SK-N-MC (cell line): Measurements from ENCODE around the gene ATXN2.
"Not testable (repeated sequence)": the region's sequence is repeated elsewhere in the genome, so short reads cannot be mapped to it uniquely, and the experiment has no call there.

Source experiments
- DNase-seq: peaks from one replicate; pipeline ENCODE4 v3.0.0-alpha.2; 2011; ENCODE audit warnings: low read depth, low spot score
- H3K27ac ChIP-seq: fragments of 200-600 bp; sonication (generic); 2 replicates; pipeline ENCODE4 v1.5.1; 2016; ENCODE audit warnings: mixed run types
- H3K36me3 ChIP-seq: fragments of 200-600 bp; sonication (generic); 2 replicates; pipeline ENCODE4 v1.6.1; 2017; ENCODE audit warnings: antibody characterized with exemption, low read length, mixed read lengths; ENCODE audit not compliant: insufficient read depth
- H3K4me3 ChIP-seq: fragments of 200-600 bp; sonication (generic); 2 replicates; pipeline ENCODE4 v1.5.1; 2016
- H3K9ac ChIP-seq: fragments of 200-600 bp; sonication (generic); 2 replicates; pipeline ENCODE4 v1.8.0; 2017; ENCODE audit warnings: mixed run types, mixed read lengths; ENCODE audit not compliant: insufficient read length
- H3K9me3 ChIP-seq: fragments of 200-600 bp; sonication (generic); 2 replicates; pipeline ENCODE4 v1.6.1; 2017; ENCODE audit warnings: low read depth, mild to moderate bottlenecking, antibody characterized with exemption, low read length, moderate library complexity, mixed read lengths
- EZH2 ChIP-seq: fragments of 200-600 bp; sonication (generic); IDR thresholded peaks from one replicate; pipeline ENCODE4 v1.6.1; 2017; ENCODE audit warnings: antibody characterized with exemption
- FOXP2 ChIP-seq: optimal IDR thresholded peaks from 2 replicates; pipeline ENCODE3; 2011; ENCODE audit warnings: mild to moderate bottlenecking, moderate library complexity; ENCODE audit not compliant: insufficient read depth; ENCODE audit errors: extremely low read length, control extremely low read depth
- POLR2AphosphoS5 ChIP-seq: IDR thresholded peaks from 2 replicates; pipeline ENCODE4 v1.6.1; 2012; ENCODE audit warnings: mild to moderate bottlenecking, low read depth, low read length, borderline replicate concordance

ATXN2 gene

DNA sequence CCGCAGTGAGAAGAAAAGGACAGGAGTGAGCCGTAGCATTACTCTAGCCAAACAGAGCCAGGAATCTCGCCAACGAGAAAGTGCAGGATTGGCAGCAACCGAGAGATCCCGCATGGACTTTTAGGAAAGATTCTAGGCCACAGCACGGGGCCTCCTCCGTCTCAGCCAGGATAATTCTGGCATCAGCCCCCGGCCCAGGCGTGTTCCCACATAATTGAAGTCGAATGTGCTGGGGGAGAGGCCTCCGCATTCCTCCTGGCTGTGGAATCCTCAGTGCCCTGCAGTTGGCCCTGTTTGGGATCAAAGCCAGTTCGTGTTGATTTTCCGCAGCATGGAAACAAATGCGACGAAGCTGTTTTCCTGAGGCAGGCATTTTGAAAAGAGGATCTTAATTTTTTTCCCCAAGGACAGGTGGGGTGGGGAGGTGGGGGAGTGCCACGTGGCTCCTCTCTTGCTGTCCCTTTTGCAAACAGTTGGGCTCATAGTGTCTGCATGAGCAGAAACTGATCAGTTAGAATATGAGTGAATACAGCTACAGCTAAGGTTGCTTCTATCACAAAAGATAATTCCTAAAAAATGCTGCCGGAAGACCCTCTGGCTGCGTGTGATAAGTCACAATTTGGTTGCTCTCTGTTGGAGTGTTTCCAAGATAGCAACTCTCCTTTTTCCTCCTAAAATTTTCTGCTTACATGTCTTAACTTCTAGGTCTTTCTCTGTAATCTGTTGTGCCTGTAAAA is 37.3 kb upstream of the ATXN2 start:
- TF ChIP-seq FOXP2 (peak; percentile 83), EZH2 (no peak), POLR2AphosphoS5 (peak; percentile 40; the same call in 1 of the 2 replicates)
- H3K9me3 ChIP-seq = no peaks in the 10 kb centered on the region
- DNase-seq = peak; percentile 82
- no peaks in the 10 kb centered on the region for H3K36me3 ChIP-seq
- peak overlapping the region; percentile 75 for H3K4me3 ChIP-seq
- H3K9ac ChIP-seq = peak overlapping the region; percentile 75
- peak overlapping the region; percentile 99 for H3K27ac ChIP-seq

DNA sequence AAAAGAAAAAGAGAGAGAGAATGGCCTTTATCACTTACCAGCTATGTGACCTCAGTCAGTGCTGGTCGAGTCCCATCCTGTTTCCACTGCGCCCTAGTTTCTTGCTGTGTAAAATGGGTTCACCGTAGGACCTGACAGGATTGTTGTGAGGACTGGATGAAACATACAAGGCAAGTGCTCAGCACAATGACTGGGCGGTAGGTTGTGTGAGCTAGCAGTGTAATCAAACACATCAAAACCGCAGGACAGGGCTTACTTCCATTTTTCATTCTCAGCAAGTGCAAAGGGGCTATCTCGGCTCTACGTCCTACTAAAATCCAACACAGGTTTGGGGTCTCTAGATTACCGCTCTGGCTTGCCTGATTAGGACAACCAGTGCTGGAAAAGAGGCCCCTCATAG is 36.4 kb upstream of the ATXN2 start:
- Histone ChIP-seq H3K36me3 (no peaks in the 10 kb centered on the region), H3K27ac (peak overlapping the region; percentile 99), H3K4me3 (peak overlapping the region; percentile 75; the same call in 1 of the 2 replicates), H3K9ac (peak overlapping the region; percentile 75), H3K9me3 (no peaks in the 10 kb centered on the region)
- DNase-seq = no peak
- TF ChIP-seq POLR2AphosphoS5 (no peak), FOXP2 (no peak), EZH2 (no peak)

DNA sequence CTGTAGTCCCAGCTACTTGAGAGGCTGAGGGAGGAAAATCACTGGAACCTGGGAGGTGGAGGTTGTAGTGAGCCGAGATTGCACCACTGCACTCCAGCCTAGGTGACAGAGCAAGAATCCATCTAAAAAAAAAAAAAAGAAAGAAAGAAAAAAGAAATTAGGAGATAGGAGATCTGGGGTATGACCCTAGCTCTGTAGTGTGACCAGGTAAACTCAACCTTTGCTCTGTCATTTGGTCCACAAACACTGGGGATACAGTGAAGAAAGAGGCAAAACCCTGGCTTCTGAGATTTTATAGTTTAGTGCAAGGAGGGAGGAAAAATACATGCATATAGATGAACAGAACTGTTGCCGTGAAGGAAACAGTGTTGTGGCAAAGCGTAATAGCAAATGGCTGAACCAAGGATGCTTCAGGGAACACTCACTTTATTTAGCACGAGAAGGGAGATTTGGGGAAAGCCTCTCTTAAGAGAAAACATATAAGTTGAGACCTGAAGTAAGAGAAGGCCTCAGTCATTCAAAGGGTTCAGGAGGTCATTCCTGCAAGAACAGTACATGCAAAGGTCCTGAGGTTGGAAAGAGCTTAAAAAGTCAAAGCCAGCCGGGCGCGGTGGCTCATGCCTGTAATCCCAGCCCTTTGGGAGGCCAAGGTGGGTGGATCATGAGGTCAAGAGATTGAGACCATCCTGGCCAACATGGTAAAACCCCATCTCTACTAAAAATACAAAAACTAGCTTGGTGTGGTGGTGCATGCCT is 29.6 kb upstream of the ATXN2 start:
- Histone ChIP-seq H3K9me3 (no peaks in the 10 kb centered on the region), H3K36me3 (no peaks in the 10 kb centered on the region), H3K9ac (no peak overlapping the region), H3K27ac (no peak overlapping the region), H3K4me3 (no peak overlapping the region)
- TF ChIP-seq POLR2AphosphoS5 (no peak), EZH2 (no peak), FOXP2 (no peak)
- no peak for DNase-seq

DNA sequence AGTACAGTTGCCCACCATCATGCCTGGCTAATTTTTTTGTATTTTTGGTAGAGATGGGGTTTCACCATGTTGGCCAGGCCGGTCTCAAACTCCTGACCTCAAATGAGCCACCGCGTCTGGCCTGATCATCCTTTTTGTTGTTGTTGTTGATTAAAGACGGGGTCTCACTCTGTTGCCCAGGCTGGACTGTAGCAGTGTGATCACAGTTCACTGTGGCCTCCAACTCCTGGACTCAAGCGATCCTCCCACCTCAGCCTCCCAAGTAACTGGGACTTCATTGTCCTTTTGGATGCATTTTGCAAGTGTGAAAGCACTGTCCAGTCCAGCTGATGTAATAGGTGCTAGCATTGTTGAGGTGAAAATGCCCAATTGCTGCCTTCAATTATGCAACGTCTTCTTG is 27.1 kb upstream of the ATXN2 start:
- no peaks in the 10 kb centered on the region for H3K9me3 ChIP-seq
- no peaks in the 10 kb centered on the region for H3K36me3 ChIP-seq
- H3K4me3 ChIP-seq = no peak overlapping the region
- no peak for DNase-seq
- H3K9ac ChIP-seq = no peak overlapping the region
- H3K27ac ChIP-seq = no peak overlapping the region
- TF ChIP-seq FOXP2 (no peak), EZH2 (no peak), POLR2AphosphoS5 (no peak)

DNA sequence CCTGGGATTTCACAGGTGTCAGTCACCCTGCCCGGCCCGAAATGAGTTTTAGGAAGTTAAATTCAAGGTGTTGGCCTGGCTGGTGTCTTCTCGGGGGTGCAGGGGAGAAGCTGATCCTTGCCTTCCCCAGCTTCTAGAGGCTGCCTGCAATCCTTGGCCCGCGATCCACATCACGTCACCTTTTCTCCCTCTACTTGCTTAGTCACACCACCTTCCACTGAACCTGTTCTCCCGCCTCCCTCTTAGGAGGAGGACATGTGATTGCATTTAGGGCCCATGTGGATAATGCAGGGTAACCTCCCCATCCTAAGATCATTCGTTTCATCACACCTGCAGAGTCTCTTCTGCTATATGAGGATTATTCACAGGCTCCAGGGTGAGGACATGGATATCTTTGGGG is 25.4 kb upstream of the ATXN2 start:
- DNase-seq = no peak
- Histone ChIP-seq H3K36me3 (no peaks in the 10 kb centered on the region), H3K27ac (no peak overlapping the region), H3K9me3 (no peaks in the 10 kb centered on the region), H3K4me3 (no peak overlapping the region), H3K9ac (no peak overlapping the region)
- TF ChIP-seq POLR2AphosphoS5 (no peak), EZH2 (no peak), FOXP2 (no peak)

DNA sequence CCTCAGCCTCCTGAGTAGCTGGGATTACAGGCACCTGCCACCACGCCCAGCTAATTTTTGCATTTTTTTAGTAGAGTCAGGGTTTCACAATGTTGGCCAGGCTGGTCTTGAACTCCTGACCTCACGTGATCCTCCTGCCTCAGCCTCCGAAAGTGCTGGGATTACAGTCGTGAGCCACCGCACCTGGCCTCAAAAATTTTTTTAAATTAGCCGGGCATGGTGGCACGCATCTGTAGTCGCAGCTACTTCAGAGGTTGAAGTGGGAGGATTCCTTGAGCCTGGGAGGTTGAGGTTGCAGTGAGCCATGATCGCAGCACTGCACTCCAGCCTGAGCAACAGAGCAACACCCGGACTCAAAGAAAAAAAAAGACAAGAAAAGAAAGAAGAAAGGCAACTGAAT is 18.7 kb upstream of the ATXN2 start:
- not testable (repeated sequence) for H3K9ac ChIP-seq, H3K4me3 ChIP-seq, H3K27ac ChIP-seq, DNase-seq, H3K9me3 ChIP-seq, H3K36me3 ChIP-seq

DNA sequence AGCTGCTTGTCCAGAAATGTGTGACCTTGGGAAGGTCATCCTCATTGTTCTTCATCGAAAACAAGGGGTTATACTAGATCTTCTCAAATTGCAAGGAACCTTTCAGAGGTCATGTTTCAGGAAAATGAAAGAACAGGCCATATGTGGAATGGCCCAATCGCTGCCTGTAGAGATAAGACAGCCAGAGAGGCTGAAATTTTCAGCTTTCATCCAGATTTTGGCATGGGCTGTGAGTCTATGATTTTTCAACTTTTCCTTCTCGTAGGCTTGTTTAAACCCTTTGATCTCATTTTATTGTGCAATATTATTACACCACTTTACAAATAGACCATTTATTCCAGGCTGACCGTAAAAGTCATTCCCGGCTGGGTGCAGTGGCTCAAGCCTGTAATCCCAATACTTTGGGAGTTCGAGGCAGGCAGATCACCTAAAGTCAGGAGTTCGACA is 17.1 kb upstream of the ATXN2 start:
- Histone ChIP-seq H3K9ac (no peak overlapping the region), H3K27ac (no peak overlapping the region), H3K9me3 (no peaks in the 10 kb centered on the region), H3K4me3 (no peak overlapping the region), H3K36me3 (no peaks in the 10 kb centered on the region)
- TF ChIP-seq FOXP2 (no peak), EZH2 (no peak), POLR2AphosphoS5 (no peak)
- DNase-seq = no peak

DNA sequence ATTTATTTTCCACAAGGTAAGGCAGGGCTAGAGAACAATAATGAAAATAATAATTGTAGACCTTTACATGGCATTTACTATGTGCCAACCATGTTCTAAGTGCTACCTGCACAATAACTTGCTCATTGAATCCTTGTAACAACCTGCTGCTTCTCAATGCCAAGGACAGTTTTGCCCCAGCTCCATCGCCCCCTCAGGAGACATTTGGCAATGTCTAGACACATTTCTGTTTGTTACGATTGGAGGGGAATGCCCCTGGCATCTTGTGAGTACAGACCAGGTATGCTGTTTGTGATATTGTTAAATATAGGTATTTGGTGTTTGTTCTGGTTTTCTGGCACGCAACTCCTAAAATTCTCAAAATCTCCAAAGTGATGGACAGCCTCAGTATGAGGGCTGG is 8.1 kb upstream of the ATXN2 start:
- H3K36me3 ChIP-seq = no peaks in the 10 kb centered on the region
- no peak overlapping the region for H3K9ac ChIP-seq
- no peak for TF ChIP-seq FOXP2
- TF ChIP-seq POLR2AphosphoS5 = no peak
- TF ChIP-seq EZH2 = no peak
- H3K9me3 ChIP-seq = no peaks in the 10 kb centered on the region
- DNase-seq = no peak
- H3K4me3 ChIP-seq = no peak overlapping the region
- no peak overlapping the region for H3K27ac ChIP-seq

DNA sequence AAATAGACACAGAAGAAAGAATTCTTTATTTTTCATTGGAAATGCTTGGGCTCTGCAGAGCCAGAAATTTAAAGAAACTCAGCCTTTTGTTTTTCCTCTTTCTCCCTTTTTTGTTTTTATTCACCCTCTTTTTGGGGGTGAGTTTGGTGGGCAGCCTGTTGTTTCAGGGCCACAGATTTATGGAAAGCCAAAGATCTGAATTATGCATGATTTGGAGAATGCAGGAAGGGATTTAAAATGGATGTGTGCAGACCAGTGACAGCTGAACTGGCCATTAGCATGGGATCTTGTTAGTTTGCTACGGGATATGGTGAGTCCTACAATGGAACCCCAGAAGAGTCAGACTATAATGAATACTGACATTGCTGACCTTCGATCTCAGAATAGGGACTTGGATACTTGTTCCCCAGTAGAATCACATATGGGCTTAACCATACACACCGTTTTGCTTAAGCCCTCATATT is 7.7 kb upstream of the ATXN2 start:
- H3K27ac ChIP-seq = 0 out of 2 replicates have a peak overlapping the region, but pooled peaks have one; percentile 75
- DNase-seq = no peak

More for the DNA sequence above, 7.7 kb upstream of the ATXN2 start:
- Histone ChIP-seq H3K9me3 (no peaks in the 10 kb centered on the region), H3K9ac (no peak overlapping the region), H3K36me3 (no peaks in the 10 kb centered on the region), H3K4me3 (peak overlapping the region; percentile 11; the same call in 1 of the 2 replicates)
- no peak for TF ChIP-seq POLR2AphosphoS5
